DND-41 (cell line): ENCODE measurements around the gene VPS35.

Experiments used
- ATAC-seq: fragments of 200-7000 bp; cut with Tn5 transposase; 3 replicates; pipeline ENCODE4 v1.9.1; 2021; ENCODE audit warnings: low read depth; ENCODE audit not compliant: insufficient read depth
- DNase-seq: peaks from one replicate; pipeline ENCODE4 v3.0.0-alpha.2; 2020
- H2AFZ ChIP-seq: 2 replicates; pipeline ENCODE4 v1.6.0; 2012; ENCODE audit warnings: low read depth, low read length
- H3K27ac ChIP-seq: 2 replicates; pipeline ENCODE4 v1.5.1; 2012; ENCODE audit warnings: low read length, inconsistent platforms
- H3K27me3 ChIP-seq: fragments of 200-600 bp; sonication (generic); 2 replicates; pipeline ENCODE4 v1.6.0; 2012; ENCODE audit warnings: low read length, mild to moderate bottlenecking, inconsistent platforms; ENCODE audit not compliant: insufficient read depth, poor library complexity
- H3K36me3 ChIP-seq: 2 replicates; pipeline ENCODE4 v1.5.1; 2012; ENCODE audit warnings: low read length, inconsistent platforms; ENCODE audit not compliant: insufficient read depth
- H3K4me1 ChIP-seq: 2 replicates; pipeline ENCODE4 v1.5.1; 2012; ENCODE audit warnings: mild to moderate bottlenecking, low read length; ENCODE audit not compliant: insufficient read depth
- H3K4me2 ChIP-seq: 2 replicates; pipeline ENCODE4 v1.6.0; 2012; ENCODE audit warnings: mild to moderate bottlenecking, moderate library complexity, low read length, inconsistent platforms; ENCODE audit not compliant: insufficient read depth
- H3K4me3 ChIP-seq, 2 experiments: fragments of 200-600 bp in 1 of 2; shearing (Covaris generic) in 1 of 2; 2 replicates each; pipeline ENCODE4 v1.5.1; 2012 to 2016; ENCODE audit warnings: inconsistent platforms in 2 of 2, low read length in 2 of 2, mild to moderate bottlenecking in 2 of 2, low read depth in 1 of 2, moderate library complexity in 1 of 2
- H3K79me2 ChIP-seq: 2 replicates; pipeline ENCODE4 v1.6.0; 2012; ENCODE audit warnings: low read length, inconsistent platforms; ENCODE audit not compliant: insufficient read depth
- H3K9ac ChIP-seq: 2 replicates; pipeline ENCODE4 v1.6.0; 2012; ENCODE audit warnings: low read depth, mild to moderate bottlenecking, inconsistent platforms, low read length, moderate library complexity
- H3K9me3 ChIP-seq: 2 replicates; pipeline ENCODE4 v1.5.1; 2012; ENCODE audit warnings: low read length, moderate library complexity, mild to moderate bottlenecking, inconsistent platforms; ENCODE audit not compliant: insufficient read depth, severe bottlenecking
- H4K20me1 ChIP-seq: 2 replicates; pipeline ENCODE4 v1.6.0; 2012; ENCODE audit warnings: low read length; ENCODE audit not compliant: insufficient read depth
- CTCF ChIP-seq: IDR thresholded peaks from 2 replicates; pipeline ENCODE4 v1.5.1; 2012; ENCODE audit warnings: borderline replicate concordance, low read length, moderate library complexity, mild to moderate bottlenecking; ENCODE audit not compliant: poor library complexity, severe bottlenecking; ENCODE audit errors: extremely low read depth
- EZH2 ChIP-seq: IDR thresholded peaks from 3 replicates; pipeline ENCODE4 v1.6.1; 2012; ENCODE audit warnings: borderline replicate concordance, low read depth, mild to moderate bottlenecking, moderate library complexity, low read length, inconsistent platforms; ENCODE audit not compliant: severe bottlenecking

The VPS35 gene

GRCh38 chr16:46700048-46700447, 11.1 kb upstream of the VPS35 start:
- H3K27me3 ChIP-seq = no peaks in the 10 kb centered on the region
- H3K4me1 ChIP-seq = no peaks in the 10 kb centered on the region
- ATAC-seq (0 out of 3 replicates have a peak, but pooled peaks have one; percentile 19), DNase-seq (no peak)
- no peak overlapping the region for H2AFZ ChIP-seq
- no peak overlapping the region for H3K27ac ChIP-seq
- no peaks in the 10 kb centered on the region for H4K20me1 ChIP-seq
- H3K9ac ChIP-seq = no peak overlapping the region
- peaks cover 50% of the 10 kb centered on the region for H3K36me3 ChIP-seq
- H3K79me2 ChIP-seq = no peaks in the 10 kb centered on the region
- H3K9me3 ChIP-seq = no peaks in the 10 kb centered on the region
- H3K4me3 ChIP-seq = no peak overlapping the region
- no peak overlapping the region for H3K4me2 ChIP-seq
- TF ChIP-seq CTCF (no peak), EZH2 (no peak)

GRCh38 chr16:46696957-46697356, 8.0 kb upstream of the VPS35 start:
- Histone ChIP-seq H3K4me2 (no peak overlapping the region), H3K9me3 (no peaks in the 10 kb centered on the region), H3K4me3 (no peak overlapping the region), H3K79me2 (peaks cover 13% of the 10 kb centered on the region), H2AFZ (no peak overlapping the region), H3K4me1 (peaks cover 4% of the 10 kb centered on the region), H3K36me3 (peaks cover 73% of the 10 kb centered on the region), H4K20me1 (peaks cover 2% of the 10 kb centered on the region; the same call in 1 of the 2 replicates), H3K9ac (no peak overlapping the region), H3K27ac (no peak overlapping the region), H3K27me3 (no peaks in the 10 kb centered on the region)
- DNase-seq (no peak), ATAC-seq (no peak)
- TF ChIP-seq EZH2 (no peak), CTCF (no peak)

- TF ChIP-seq EZH2 (no peak), CTCF (no peak)
- H3K79me2 ChIP-seq = peaks cover 24% of the 10 kb centered on the region
- no peak overlapping the region for H2AFZ ChIP-seq
- H3K4me1 ChIP-seq = peaks cover 14% of the 10 kb centered on the region
- H3K36me3 ChIP-seq = peaks cover 80% of the 10 kb centered on the region
- DNase-seq (no peak), ATAC-seq (no peak)
- H4K20me1 ChIP-seq = peaks cover 12% of the 10 kb centered on the region
- H3K4me2 ChIP-seq = no peak overlapping the region
- H3K27me3 ChIP-seq = no peaks in the 10 kb centered on the region
- no peak overlapping the region for H3K9ac ChIP-seq
- no peak overlapping the region for H3K27ac ChIP-seq
- no peaks in the 10 kb centered on the region for H3K9me3 ChIP-seq
- H3K4me3 ChIP-seq = no peak overlapping the region
Measured at GRCh38 chr16:46695937-46696336, 7.0 kb upstream of the VPS35 start.

GRCh38 chr16:46693598-46693997, 4.6 kb upstream of the VPS35 start:
- peaks cover 77% of the 10 kb centered on the region for H3K36me3 ChIP-seq

More at GRCh38 chr16:46693598-46693997, 4.6 kb upstream of the VPS35 start:
- H3K27me3 ChIP-seq = no peaks in the 10 kb centered on the region
- ATAC-seq (no peak), DNase-seq (no peak)
- no peak overlapping the region for H3K27ac ChIP-seq
- H2AFZ ChIP-seq = no peak overlapping the region
- peaks cover 42% of the 10 kb centered on the region for H3K79me2 ChIP-seq
- TF ChIP-seq EZH2 = no peak
- no peak for TF ChIP-seq CTCF
- no peaks in the 10 kb centered on the region for H3K9me3 ChIP-seq
- no peak overlapping the region for H3K4me3 ChIP-seq
- H3K4me2 ChIP-seq = no peak overlapping the region
- H3K4me1 ChIP-seq = peaks cover 20% of the 10 kb centered on the region
- H3K9ac ChIP-seq = no peak overlapping the region
- H4K20me1 ChIP-seq = peaks cover 25% of the 10 kb centered on the region
